HG03575 (cell line): ENCODE measurements around the gene ZSWIM1.

Experiments
- ATAC-seq: cut with Tn5 transposase; IDR thresholded peaks from one replicate; pipeline ENCODE4 v1.9.1; 2021; ENCODE audit not compliant: unreplicated experiment, insufficient number of reproducible peaks, low FRiP score; ENCODE audit errors: extremely low read depth

Gene ZSWIM1

GRCh38 chr20:45882469-45883099 is 1.6 kb downstream of the ZSWIM1 start:
- ATAC-seq = no peak

- ATAC-seq = no peak
These were observed 2.1 kb downstream of the ZSWIM1 start for GRCh38 chr20:45883100-45883469.

GRCh38 chr20:45886590-45887345 is 5.7 kb downstream of the ZSWIM1 start:
- ATAC-seq = no peak

GRCh38 chr20:45887346-45887715 is 6.3 kb downstream of the ZSWIM1 start, which contains the start of gene SPATA25:
Gene SPATA25, minus strand, starts transcription at chr20:45887622. Its CDS starts 32 bp downstream, at chr20:45887590.
- ATAC-seq = no peak

GRCh38 chr20:45888681-45889080 is 7.7 kb downstream of the ZSWIM1 start:
- no peak for ATAC-seq

- ATAC-seq = no peak
These were observed 9.3 kb downstream of the ZSWIM1 start for GRCh38 chr20:45890077-45890984.

- ATAC-seq = no peak
These were observed 10.3 kb downstream of the ZSWIM1 start, which contains the start of the genes CTSA and NEURL2 for GRCh38 chr20:45890985-45891983. Gene CTSA, plus strand, starts transcription at chr20:45891335. Its CDS starts 234 bp downstream, at chr20:45891569. Gene NEURL2, minus strand, starts transcription at chr20:45891208. Its CDS starts 217 bp downstream, at chr20:45890991.

GRCh38 chr20:45892049-45892825 is 11.2 kb downstream of the ZSWIM1 start:
- no peak for ATAC-seq

GRCh38 chr20:45892828-45893500 is 11.9 kb downstream of the ZSWIM1 start:
- no peak for ATAC-seq

- ATAC-seq = no peak
These were observed 12.8 kb downstream of the ZSWIM1 start for GRCh38 chr20:45893831-45894230.

- ATAC-seq = no peak
These were observed 13.8 kb downstream of the ZSWIM1 start for GRCh38 chr20:45894797-45895196.

- no peak for ATAC-seq
These were observed 15.7 kb downstream of the ZSWIM1 start for GRCh38 chr20:45896641-45897161.

GRCh38 chr20:45897289-45897688 is 16.3 kb downstream of the ZSWIM1 start:
- ATAC-seq = no peak

GRCh38 chr20:45897692-45898091 is 16.7 kb downstream of the ZSWIM1 start:
- ATAC-seq = no peak

GRCh38 chr20:45898285-45898684 is 17.3 kb downstream of the ZSWIM1 start:
- ATAC-seq = no peak

- no peak for ATAC-seq
These were observed 18.2 kb downstream of the ZSWIM1 start for GRCh38 chr20:45899046-45899835.
